Endodermal cell (in vitro differentiated cells): ENCODE data around the gene LZTR1. TPM values are rescaled to one million over a fixed set of nuclear protein-coding genes. Genes with fewer than 3 reads are reported as not detected.
"Not testable (repeated sequence)": the region's sequence is repeated elsewhere in the genome, so short reads cannot be mapped to it uniquely, and the experiment has no call there.

Experiments
- DNase-seq: peaks from one replicate; pipeline ENCODE4 v3.0.0-alpha.2; 2017
- H3K27ac ChIP-seq: 2 replicates; pipeline ENCODE4 v1.5.1; 2013; ENCODE audit warnings: mild to moderate bottlenecking, low read depth, low read length, moderate library complexity
- H3K27me3 ChIP-seq: 2 replicates; pipeline ENCODE4 v1.6.1; 2013; ENCODE audit warnings: mild to moderate bottlenecking, low read length, moderate library complexity; ENCODE audit not compliant: insufficient read depth, control insufficient read depth, poor library complexity, severe bottlenecking
- H3K36me3 ChIP-seq: 2 replicates; pipeline ENCODE4 v1.7.0; 2013; ENCODE audit warnings: mild to moderate bottlenecking, low read length, moderate library complexity; ENCODE audit not compliant: control insufficient read depth, insufficient read depth
- H3K4me1 ChIP-seq: one replicate; pipeline ENCODE4 v1.7.0; 2013; ENCODE audit warnings: low read length; ENCODE audit not compliant: control insufficient read depth, insufficient read depth
- H3K4me3 ChIP-seq: 2 replicates; pipeline ENCODE4 v1.5.1; 2013; ENCODE audit warnings: mild to moderate bottlenecking, low read length, moderate library complexity
- H3K9ac ChIP-seq: 2 replicates; pipeline ENCODE4 v1.6.1; 2013; ENCODE audit warnings: mild to moderate bottlenecking, low read length, moderate library complexity; ENCODE audit not compliant: poor library complexity, severe bottlenecking; ENCODE audit errors: extremely low read depth
- H3K9me3 ChIP-seq: 2 replicates; pipeline ENCODE4 v1.6.1; 2013; ENCODE audit warnings: mild to moderate bottlenecking, low read length, moderate library complexity; ENCODE audit not compliant: control insufficient read depth
- H3K27ac Mint-ChIP-seq: 2 replicates; pipeline ENCODE4 v1.8.0; 2020; ENCODE audit warnings: mixed read lengths
- H3K27me3 Mint-ChIP-seq: 2 replicates; pipeline ENCODE4 v1.8.0; 2021; ENCODE audit warnings: mild to moderate bottlenecking, mixed read lengths; ENCODE audit not compliant: insufficient read depth
- H3K36me3 Mint-ChIP-seq: 2 replicates; pipeline ENCODE4 v1.8.0; 2020; ENCODE audit warnings: low read depth, mixed read lengths
- H3K4me1 Mint-ChIP-seq: 2 replicates; pipeline ENCODE4 v1.8.0; 2020; ENCODE audit warnings: mixed read lengths
- H3K4me3 Mint-ChIP-seq: 2 replicates; pipeline ENCODE4 v1.8.0; 2020; ENCODE audit warnings: mild to moderate bottlenecking, moderate library complexity, mixed read lengths
- H3K9me3 Mint-ChIP-seq: 2 replicates; pipeline ENCODE4 v1.8.0; 2020; ENCODE audit warnings: mild to moderate bottlenecking, mixed read lengths
- CTCF ChIP-seq: fragments of 200-600 bp; sonication (generic); conservative IDR thresholded peaks from 2 replicates; pipeline ENCODE4 v1.5.0; 2021; ENCODE audit warnings: antibody characterized with exemption, mild to moderate bottlenecking
- whole genome bisulfite sequencing, 2 experiments: methylation state at CpG; one replicate each; pipeline versions ENCODE4 v1.1.5 to v1.1.7; 2013; ENCODE audit warnings: missing lambda C conversion rate in 2 of 2, mixed read lengths in 1 of 2; ENCODE audit not compliant: insufficient coverage in 1 of 2, insufficient read length in 1 of 2; 5-methylcytosine and 5-hydroxymethylcytosine counted together
- total RNA-seq, 2 donors: library from RNA; stranded (reverse); fragmentation: NEBNext Ultra II Directional in 1 of 2; extraction: Animal tissue kit (Norgen Biotek cat#: 25700) in 1 of 2; gene quantifications; 2 replicates in 1 of 2; 3 replicates in 1 of 2; pipeline ENCODE4 v1.2.1, GENCODE V29; 2021

LZTR1 gene
- total RNA-seq, 2 donors from 2014 or later, result 56.5 to 73.2 TPM

- TF ChIP-seq CTCF, result no peak
- peak overlapping the region; percentile 30 for H3K27ac Mint-ChIP-seq
- H3K27me3 ChIP-seq, result no peaks in the 10 kb centered on the region
- no peak overlapping the region for H3K9ac ChIP-seq
- no peaks in the 10 kb centered on the region for H3K9me3 ChIP-seq
- DNase-seq, result no peak
- no peaks in the 10 kb centered on the region for H3K4me1 ChIP-seq
- H3K4me1 Mint-ChIP-seq, result peaks cover 14% of the 10 kb centered on the region
- H3K36me3 Mint-ChIP-seq, result peaks cover 53% of the 10 kb centered on the region
- no peaks in the 10 kb centered on the region for H3K9me3 Mint-ChIP-seq
- peak overlapping the region; percentile 14 for H3K4me3 ChIP-seq
- peaks cover 64% of the 10 kb centered on the region for H3K36me3 ChIP-seq
- no peaks in the 10 kb centered on the region for H3K27me3 Mint-ChIP-seq
- peak overlapping the region; percentile 13 for H3K4me3 Mint-ChIP-seq
- H3K27ac ChIP-seq, result no peak overlapping the region
- 82 to 87% methylated on average over 6 to 12 of the region's 12 CpGs for WGBS, 2 experiments
Measured at GRCh38 chr22:20937031-20937793, 44.9 kb upstream of the LZTR1 start.

- Histone ChIP-seq H3K27me3 (no peaks in the 10 kb centered on the region), H3K9me3 (no peaks in the 10 kb centered on the region), H3K9ac (no peak overlapping the region), H3K4me1 (no peaks in the 10 kb centered on the region), H3K36me3 (peaks cover 68% of the 10 kb centered on the region), H3K4me3 (peak overlapping the region; percentile 14), H3K27ac (no peak overlapping the region)
- peaks cover 14% of the 10 kb centered on the region for H3K4me1 Mint-ChIP-seq
- WGBS, 2 experiments, result 91 to 93% methylated on average over 7 of the region's 8 CpGs
- no peak for DNase-seq
- peak overlapping the region; percentile 13 for H3K4me3 Mint-ChIP-seq
- H3K27me3 Mint-ChIP-seq, result no peaks in the 10 kb centered on the region
- no peak for TF ChIP-seq CTCF
- peak overlapping the region; percentile 30 for H3K27ac Mint-ChIP-seq
- H3K9me3 Mint-ChIP-seq, result no peaks in the 10 kb centered on the region
- peaks cover 55% of the 10 kb centered on the region for H3K36me3 Mint-ChIP-seq
Measured at GRCh38 chr22:20937794-20938671, 44.1 kb upstream of the LZTR1 start.

- H3K36me3 ChIP-seq, result peaks cover 64% of the 10 kb centered on the region
- H3K9ac ChIP-seq, DNase-seq, H3K9me3 Mint-ChIP-seq, H3K4me1 ChIP-seq, H3K27me3 ChIP-seq, H3K27me3 Mint-ChIP-seq, H3K27ac ChIP-seq, H3K27ac Mint-ChIP-seq, H3K4me3 Mint-ChIP-seq, H3K9me3 ChIP-seq, H3K4me3 ChIP-seq: not testable (repeated sequence)
- Mint-ChIP-seq H3K4me1 (peaks cover 14% of the 10 kb centered on the region), H3K36me3 (peaks cover 51% of the 10 kb centered on the region)
- 92 to 97% methylated on average over 8 to 14 of the region's 14 CpGs for WGBS, 2 experiments
Measured at GRCh38 chr22:20939457-20940185, 42.5 kb upstream of the LZTR1 start.
